Activated CD8-positive, alpha-beta T cell treated with anti-CD3 and anti-CD28 coated beads, Interleukin-2, amount 10 ng/mL, durations not matched to agents 7 days and 5 days (primary cell): Measurements from ENCODE around the gene CNN3. TPM values are rescaled to one million over a fixed set of nuclear protein-coding genes. Genes with fewer than 3 reads are reported as not detected.

Experiments used
- ATAC-seq: fragments of 150-1000 bp; cut with Tn5 transposase; one replicate; pipeline ENCODE4 v1.10.0; 2021; ENCODE audit warnings: moderate library complexity
- CTCF ChIA-PET: fragments of 350-600 bp; sonication (Branson Sonifier 250); formaldehyde crosslinking; loops from one replicate; lab custom pipeline; 2021; ENCODE audit warnings: antibody characterized with exemption; lab: Charles Lee
- POLR2A ChIA-PET: fragments of 350-600 bp; sonication (Branson Sonifier 250); formaldehyde crosslinking; loops from one replicate; lab custom pipeline; 2021; ENCODE audit warnings: antibody characterized with exemption; lab: Charles Lee
- DNase-seq: peaks from one replicate; pipeline ENCODE4 v3.0.0-alpha.2; 2020
- H3K27ac Mint-ChIP-seq: one replicate; pipeline ENCODE4 v1.8.0; 2021; ENCODE audit warnings: mild to moderate bottlenecking, mixed read lengths
- H3K27me3 Mint-ChIP-seq: one replicate; pipeline ENCODE4 v1.8.0; 2021; ENCODE audit warnings: low read depth, mixed read lengths
- H3K36me3 Mint-ChIP-seq: one replicate; pipeline ENCODE4 v1.8.0; 2021; ENCODE audit warnings: low read depth, mixed read lengths
- H3K4me1 Mint-ChIP-seq: one replicate; pipeline ENCODE4 v1.8.0; 2021; ENCODE audit warnings: low read depth, mixed read lengths
- H3K4me3 Mint-ChIP-seq: one replicate; pipeline ENCODE4 v1.8.0; 2021; ENCODE audit warnings: mild to moderate bottlenecking, mixed read lengths
- H3K9me3 Mint-ChIP-seq: one replicate; pipeline ENCODE4 v1.8.0; 2022; ENCODE audit warnings: mixed read lengths; ENCODE audit not compliant: insufficient read depth
- total RNA-seq, 2 experiments: library from RNA; stranded (reverse); gene quantifications; one replicate each; pipeline ENCODE4 v1.2.3, GENCODE V29; 2021

Gene CNN3
- total RNA-seq, 2 experiments from 2014 or later, result 6.1 to 7.2 TPM

DNA sequence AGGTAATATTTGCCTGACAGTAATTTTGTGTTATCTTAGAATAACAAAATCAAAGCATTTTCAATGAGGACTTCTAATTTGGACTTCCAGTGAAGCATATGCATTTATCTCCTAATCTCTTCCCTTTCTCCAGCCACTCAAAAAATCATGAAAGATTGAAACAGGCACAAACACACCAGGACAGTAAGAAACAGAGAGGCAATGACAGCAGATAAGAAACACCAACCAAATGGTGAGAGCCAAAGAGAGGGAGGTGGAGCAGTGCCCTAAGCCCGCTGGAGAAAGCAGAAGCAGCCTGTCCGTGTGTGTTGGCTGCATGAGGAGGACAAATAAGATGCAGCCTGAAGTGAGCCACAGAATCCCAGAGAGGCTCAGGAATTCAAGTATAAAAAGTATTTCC, 67.7 kb downstream of the CNN3 start:
- Mint-ChIP-seq H3K27me3 (peaks cover 20% of the 10 kb centered on the region), H3K9me3 (no peaks in the 10 kb centered on the region), H3K27ac (no peak overlapping the region), H3K36me3 (no peaks in the 10 kb centered on the region), H3K4me3 (no peak overlapping the region), H3K4me1 (no peaks in the 10 kb centered on the region)
- DNase-seq (no peak), ATAC-seq (no peak)
- ChIA-PET POLR2A (no interaction called here), CTCF (interaction anchor here (2.2 kb wide), 1 partner anchor 182 kb away, joined by 7 read pairs; no protein-coding TSS in a partner anchor)

DNA sequence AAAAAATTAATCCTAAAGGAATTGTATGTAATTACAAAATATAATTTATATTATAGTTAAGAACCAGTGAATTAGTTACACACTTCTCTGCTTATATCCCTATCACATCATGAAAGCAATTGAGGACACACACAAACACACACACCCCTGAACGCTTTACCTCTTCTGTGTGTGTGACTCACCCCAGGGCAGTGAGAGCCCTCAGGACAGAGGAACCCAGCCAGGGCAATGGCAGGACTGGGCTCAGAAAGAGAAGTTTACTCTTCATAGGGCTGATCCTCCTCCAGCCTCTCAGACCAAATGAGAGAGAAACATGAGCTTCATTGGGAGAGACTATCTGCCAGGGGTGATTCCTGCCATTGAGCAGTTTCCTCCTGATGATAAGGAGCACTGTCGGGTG, 68.6 kb downstream of the CNN3 start:
- ATAC-seq (no peak), DNase-seq (no peak)
- ChIA-PET CTCF (interaction anchor here (2.2 kb wide), 1 partner anchor 183 kb away, joined by 7 read pairs; no protein-coding TSS in a partner anchor), POLR2A (no interaction called here)
- Mint-ChIP-seq H3K4me1 (no peaks in the 10 kb centered on the region), H3K4me3 (no peak overlapping the region), H3K27me3 (peaks cover 20% of the 10 kb centered on the region), H3K9me3 (no peaks in the 10 kb centered on the region), H3K36me3 (no peaks in the 10 kb centered on the region), H3K27ac (no peak overlapping the region)

DNA sequence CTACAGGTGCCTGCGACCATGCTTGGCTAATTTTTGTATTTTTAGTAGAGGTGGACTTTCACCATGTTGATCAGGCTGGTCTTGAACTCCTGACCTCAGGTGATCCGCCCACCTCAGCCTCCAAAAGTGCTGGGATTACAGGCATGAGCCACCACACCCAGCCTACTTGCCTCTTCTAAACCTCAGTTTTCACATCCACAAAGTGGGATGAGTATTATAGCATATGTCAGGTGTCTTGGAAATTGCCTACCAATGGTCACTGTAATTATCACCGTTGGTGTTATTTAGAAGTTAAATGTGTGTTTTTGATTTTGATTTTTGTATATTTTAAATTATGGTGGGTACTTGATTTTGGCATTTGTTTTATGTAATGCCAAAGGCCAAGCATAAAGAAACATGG, 70.0 kb downstream of the CNN3 start:
- Mint-ChIP-seq H3K27me3 (peaks cover 20% of the 10 kb centered on the region), H3K36me3 (no peaks in the 10 kb centered on the region), H3K9me3 (no peaks in the 10 kb centered on the region), H3K4me3 (no peak overlapping the region), H3K4me1 (no peaks in the 10 kb centered on the region), H3K27ac (no peak overlapping the region)
- ChIA-PET POLR2A (interaction anchor here (1.5 kb wide), 1 partner anchor 187 kb away, joined by 3 read pairs; no protein-coding TSS in a partner anchor), CTCF (interaction anchor here (10.6 kb wide), 1 partner anchor 186 kb away, joined by 288 read pairs; no protein-coding TSS in a partner anchor)
- DNase-seq, result no peak
- no peak for ATAC-seq

DNA sequence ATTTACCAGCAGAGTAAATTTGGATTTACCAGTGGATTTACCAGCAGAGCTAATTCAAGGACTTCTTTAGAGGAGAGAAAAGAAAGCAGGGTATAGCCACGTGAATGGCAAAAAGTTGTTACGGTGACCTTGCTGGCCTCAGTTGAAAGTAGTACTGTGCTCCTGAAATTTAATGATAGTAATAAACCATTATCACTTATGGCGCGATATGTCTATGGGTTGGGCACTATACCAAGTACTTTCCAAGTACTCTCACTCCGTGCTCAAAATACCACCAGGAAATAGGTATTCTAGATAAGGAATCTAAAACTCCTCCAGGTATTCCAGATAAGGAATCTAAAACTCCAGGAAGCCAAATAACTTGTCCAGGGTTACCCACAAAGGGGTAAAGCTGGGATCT, 70.9 kb downstream of the CNN3 start:
- ATAC-seq (no peak), DNase-seq (no peak)
- no peaks in the 10 kb centered on the region for H3K4me1 Mint-ChIP-seq
- no peak overlapping the region for H3K4me3 Mint-ChIP-seq
- H3K27ac Mint-ChIP-seq, result no peak overlapping the region
- H3K36me3 Mint-ChIP-seq, result no peaks in the 10 kb centered on the region
- H3K9me3 Mint-ChIP-seq, result no peaks in the 10 kb centered on the region
- ChIA-PET POLR2A (interaction anchor here (1.5 kb wide), 1 partner anchor 187 kb away, joined by 3 read pairs; no protein-coding TSS in a partner anchor), CTCF (interaction anchor here (0.9 to 10.6 kb wide), 6 partner anchors 7 to 377 kb away, joined by 3 to 288 read pairs (median 6); partner anchors contain the start of gene RWDD3)
- peaks cover 16% of the 10 kb centered on the region for H3K27me3 Mint-ChIP-seq

DNA sequence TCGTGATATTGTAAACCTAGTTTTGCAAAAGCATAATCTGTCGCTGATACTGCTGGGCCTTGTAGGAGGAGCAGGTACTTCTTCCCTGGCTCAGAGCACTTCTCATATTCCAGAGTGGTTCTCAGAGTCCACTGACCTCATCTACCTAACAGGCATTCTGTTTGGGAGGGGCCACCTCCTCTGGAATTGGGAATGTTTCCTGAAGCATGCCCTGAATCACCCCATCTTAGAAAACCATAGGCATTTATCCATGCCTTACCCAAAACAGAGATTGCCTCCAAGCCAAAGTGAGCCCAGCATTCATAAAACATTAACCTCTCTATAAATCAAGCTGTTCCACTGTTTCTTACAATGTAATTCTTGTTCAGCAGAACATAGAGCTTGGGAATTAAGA, 71.6 kb downstream of the CNN3 start:
- Mint-ChIP-seq H3K36me3 (no peaks in the 10 kb centered on the region), H3K9me3 (no peaks in the 10 kb centered on the region), H3K4me1 (no peaks in the 10 kb centered on the region), H3K27me3 (peaks cover 12% of the 10 kb centered on the region), H3K4me3 (no peak overlapping the region), H3K27ac (no peak overlapping the region)
- ATAC-seq (no peak), DNase-seq (no peak)
- ChIA-PET POLR2A (interaction anchor here (1.0 to 1.5 kb wide), 2 partner anchors 185 to 188 kb away, joined by 3 read pairs; no protein-coding TSS in a partner anchor), CTCF (interaction anchor here (0.6 to 10.6 kb wide), 34 partner anchors 8 to 403 kb away, joined by 3 to 288 read pairs (median 5); partner anchors contain the start of genes CNN3, RWDD3 and TLCD4)

DNA sequence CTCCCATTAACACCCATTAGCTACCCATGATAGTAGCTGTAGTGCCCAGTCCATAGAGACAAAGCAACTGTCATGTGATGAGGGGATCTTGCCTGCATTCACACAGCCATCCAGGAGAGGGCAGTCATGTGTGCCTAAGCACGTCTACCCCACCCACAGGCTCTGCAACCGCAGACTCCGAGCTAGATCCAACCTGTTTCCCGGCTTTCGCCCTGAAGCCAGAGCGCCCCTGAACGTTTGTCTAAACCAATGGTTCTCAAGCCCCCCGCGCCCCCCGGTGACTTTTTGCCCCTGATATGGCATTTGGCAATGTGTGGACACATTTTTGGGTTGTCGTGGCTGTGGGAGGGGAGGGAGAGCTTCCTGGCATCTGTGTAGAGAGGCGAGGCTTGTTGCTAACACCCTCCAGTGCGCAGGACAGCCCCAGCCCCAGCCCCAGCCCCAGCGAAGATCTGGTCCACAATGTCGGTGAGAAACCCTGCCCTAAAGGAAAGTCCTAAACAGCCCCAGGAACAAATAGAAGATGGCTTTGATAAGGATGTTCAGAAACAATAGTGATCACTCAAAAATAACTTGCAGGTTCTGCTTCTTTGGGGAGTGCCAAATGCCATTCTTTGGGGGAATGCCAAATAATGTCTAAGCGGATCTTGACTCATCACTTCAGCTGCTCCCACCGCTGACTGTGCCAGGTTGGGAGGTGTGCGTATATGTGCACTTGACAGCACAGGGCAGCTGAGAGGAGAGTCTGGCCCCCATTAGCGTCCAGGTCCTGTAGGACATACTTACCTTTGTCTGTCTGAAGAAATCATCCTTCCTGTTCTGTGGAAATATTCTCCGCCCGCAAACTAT, 72.2 kb downstream of the CNN3 start:
- H3K9me3 Mint-ChIP-seq, result no peaks in the 10 kb centered on the region
- DNase-seq (peak; percentile 87), ATAC-seq (peak; percentile 97)
- H3K27me3 Mint-ChIP-seq, result peaks cover 7% of the 10 kb centered on the region
- H3K4me3 Mint-ChIP-seq, result no peak overlapping the region
- H3K4me1 Mint-ChIP-seq, result no peaks in the 10 kb centered on the region
- H3K36me3 Mint-ChIP-seq, result no peaks in the 10 kb centered on the region
- no peak overlapping the region for H3K27ac Mint-ChIP-seq
- POLR2A ChIA-PET, result interaction anchor here (1.0 kb wide), 1 partner anchor 186 kb away, joined by 3 read pairs; no protein-coding TSS in a partner anchor
- CTCF ChIA-PET, result interaction anchor here (0.5 to 10.6 kb wide), 54 partner anchors 9 to 429 kb away, joined by 3 to 288 read pairs (median 4); partner anchors contain the start of genes ALG14, CNN3, RWDD3 and TLCD4

DNA sequence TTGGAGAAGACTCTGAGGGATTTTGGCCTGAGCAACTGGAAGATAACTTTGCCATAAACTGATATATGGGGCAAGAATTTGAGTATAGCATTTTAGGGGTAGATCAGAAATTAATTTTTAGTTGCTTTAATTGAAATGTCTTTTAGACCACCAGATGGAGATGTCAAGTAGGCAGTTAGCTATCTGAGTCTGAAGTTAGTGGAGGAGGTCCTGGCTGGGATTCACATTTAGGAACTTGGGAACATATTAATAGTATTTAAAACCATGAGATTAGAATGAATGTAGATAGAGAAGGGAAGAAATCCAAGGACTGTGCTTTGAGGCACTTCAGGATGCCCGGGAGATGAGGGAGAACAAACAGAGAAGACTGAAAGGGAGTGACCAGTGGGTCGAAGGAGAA, 74.1 kb downstream of the CNN3 start:
- no peaks in the 10 kb centered on the region for H3K4me1 Mint-ChIP-seq
- no peak for ATAC-seq
- no peak overlapping the region for H3K4me3 Mint-ChIP-seq
- H3K27ac Mint-ChIP-seq, result no peak overlapping the region
- no peak for DNase-seq
- H3K9me3 Mint-ChIP-seq, result no peaks in the 10 kb centered on the region
- ChIA-PET CTCF (interaction anchor here (2.4 to 10.6 kb wide), 3 partner anchors 8 to 190 kb away, joined by 18 to 288 read pairs (median 19); no protein-coding TSS in a partner anchor), POLR2A (interaction anchor here (1.0 kb wide), 1 partner anchor 381 kb away, joined by 3 read pairs; the partner anchor contains the start of gene RWDD3)
- no peaks in the 10 kb centered on the region for H3K36me3 Mint-ChIP-seq
- H3K27me3 Mint-ChIP-seq, result peaks cover 7% of the 10 kb centered on the region

DNA sequence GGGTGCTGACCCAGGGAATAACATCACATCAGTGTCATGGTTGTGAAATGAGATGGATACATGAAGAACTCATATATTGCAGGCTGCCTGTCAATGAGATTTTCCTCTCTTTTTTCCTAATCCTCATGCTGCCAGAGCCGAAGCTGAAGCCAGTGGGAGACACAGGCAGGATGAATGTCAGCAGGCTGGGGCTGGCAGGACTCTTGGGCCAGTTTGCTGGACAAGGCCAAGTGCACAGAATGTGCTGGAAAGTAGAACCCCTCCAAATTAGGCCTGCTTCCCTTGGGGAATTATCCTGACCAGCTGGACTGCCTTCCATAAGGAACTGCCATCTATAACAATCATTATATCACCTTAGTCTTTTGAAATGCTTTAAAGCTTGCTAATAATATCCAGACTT, 75.3 kb downstream of the CNN3 start:
- no peaks in the 10 kb centered on the region for H3K4me1 Mint-ChIP-seq
- POLR2A ChIA-PET, result no interaction called here
- H3K9me3 Mint-ChIP-seq, result no peaks in the 10 kb centered on the region
- DNase-seq, result no peak
- peaks cover 4% of the 10 kb centered on the region for H3K27me3 Mint-ChIP-seq
- no peak for ATAC-seq
- CTCF ChIA-PET, result interaction anchor here (0.6 to 10.6 kb wide), 2 partner anchors 58 to 191 kb away, joined by 3 to 288 read pairs; no protein-coding TSS in a partner anchor
- no peak overlapping the region for H3K27ac Mint-ChIP-seq
- no peak overlapping the region for H3K4me3 Mint-ChIP-seq
- H3K36me3 Mint-ChIP-seq, result no peaks in the 10 kb centered on the region

Other genes starting within 250 kb of the CNN3 start
- not detected for gene SLC44A3, start 106.8 kb downstream of the CNN3 start, total RNA-seq
- gene ALG14, start 145.8 kb upstream of the CNN3 start, total RNA-seq, result 1 to 10 TPM; 2.7 to 5.8 TPM
- gene TLCD4, start 190.2 kb upstream of the CNN3 start, total RNA-seq, result not detected